Neutrophil (primary cell): Measurements from ENCODE around the gene SPAG9.

Source experiments
- H3K27ac ChIP-seq: fragments of 200-600 bp; sonication (generic); 2 replicates; pipeline ENCODE4 v1.5.1; 2016; ENCODE audit warnings: mild to moderate bottlenecking, moderate library complexity
- H3K27me3 ChIP-seq: fragments of 200-600 bp; sonication (generic); 2 replicates; pipeline ENCODE4 v1.6.0; 2016; ENCODE audit warnings: mild to moderate bottlenecking
- H3K36me3 ChIP-seq: fragments of 200-600 bp; sonication (generic); 2 replicates; pipeline ENCODE4 v1.5.1; 2017
- H3K4me1 ChIP-seq, 2 experiments: fragments of 200-600 bp in 1 of 2; sonication (generic) in 1 of 2; 1 replicate in 1 of 2; 2 replicates in 1 of 2; pipeline versions ENCODE4 v1.5.1 to v1.6.1; 2013 to 2016; ENCODE audit warnings: low read depth in 1 of 2, low read length in 1 of 2, mild to moderate bottlenecking in 1 of 2, moderate library complexity in 1 of 2; ENCODE audit not compliant: control insufficient read depth in 1 of 2, insufficient read depth in 1 of 2
- H3K4me3 ChIP-seq, 2 experiments: fragments of 200-600 bp in 1 of 2; sonication (generic) in 1 of 2; 1 replicate in 1 of 2; 2 replicates in 1 of 2; pipeline ENCODE4 v1.5.1; 2013 to 2016; ENCODE audit warnings: low read depth in 1 of 2, low read length in 1 of 2, mild to moderate bottlenecking in 1 of 2, moderate library complexity in 1 of 2
- H3K9me3 ChIP-seq: fragments of 200-600 bp; sonication (generic); 2 replicates; pipeline ENCODE4 v1.5.1; 2016
- TF ChIP-seq, protein P1 (sequence below): fragments of 200-600 bp; sonication (generic); IDR thresholded peaks from 2 replicates; pipeline ENCODE4 v1.5.1; 2016; ENCODE audit warnings: antibody characterized with exemption

SPAG9 gene

DNA sequence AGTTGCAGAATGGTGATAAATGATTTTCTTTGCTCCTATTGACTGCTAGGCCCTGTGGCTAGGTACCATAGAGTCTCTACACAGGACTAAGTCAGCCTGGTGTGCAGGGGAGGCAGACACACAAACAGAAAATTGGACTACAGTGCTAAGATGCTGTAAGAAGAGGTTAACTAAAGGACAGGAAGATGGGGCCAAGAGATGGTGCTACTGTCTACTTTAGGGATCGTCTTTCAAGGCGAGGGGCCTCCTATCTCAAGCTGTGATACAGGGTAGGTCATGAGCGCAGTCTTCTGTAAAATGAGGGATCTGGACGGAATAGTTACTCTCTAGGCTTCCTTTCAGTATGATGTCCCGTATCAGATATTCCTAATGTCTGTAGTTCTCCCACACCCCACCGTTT is 33.5 kb upstream of the SPAG9 start:
- Histone ChIP-seq H3K9me3 (no peaks in the 10 kb centered on the region), H3K27me3 (no peaks in the 10 kb centered on the region), H3K4me3 (peak overlapping the region; percentile 73 to 77), H3K36me3 (no peaks in the 10 kb centered on the region), H3K27ac (peak overlapping the region; percentile 77), H3K4me1 (peaks cover 20% of the 10 kb centered on the region in 2 experiments)
- TF ChIP-seq, protein P1, sequence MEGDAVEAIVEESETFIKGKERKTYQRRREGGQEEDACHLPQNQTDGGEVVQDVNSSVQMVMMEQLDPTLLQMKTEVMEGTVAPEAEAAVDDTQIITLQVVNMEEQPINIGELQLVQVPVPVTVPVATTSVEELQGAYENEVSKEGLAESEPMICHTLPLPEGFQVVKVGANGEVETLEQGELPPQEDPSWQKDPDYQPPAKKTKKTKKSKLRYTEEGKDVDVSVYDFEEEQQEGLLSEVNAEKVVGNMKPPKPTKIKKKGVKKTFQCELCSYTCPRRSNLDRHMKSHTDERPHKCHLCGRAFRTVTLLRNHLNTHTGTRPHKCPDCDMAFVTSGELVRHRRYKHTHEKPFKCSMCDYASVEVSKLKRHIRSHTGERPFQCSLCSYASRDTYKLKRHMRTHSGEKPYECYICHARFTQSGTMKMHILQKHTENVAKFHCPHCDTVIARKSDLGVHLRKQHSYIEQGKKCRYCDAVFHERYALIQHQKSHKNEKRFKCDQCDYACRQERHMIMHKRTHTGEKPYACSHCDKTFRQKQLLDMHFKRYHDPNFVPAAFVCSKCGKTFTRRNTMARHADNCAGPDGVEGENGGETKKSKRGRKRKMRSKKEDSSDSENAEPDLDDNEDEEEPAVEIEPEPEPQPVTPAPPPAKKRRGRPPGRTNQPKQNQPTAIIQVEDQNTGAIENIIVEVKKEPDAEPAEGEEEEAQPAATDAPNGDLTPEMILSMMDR, result no peak

DNA sequence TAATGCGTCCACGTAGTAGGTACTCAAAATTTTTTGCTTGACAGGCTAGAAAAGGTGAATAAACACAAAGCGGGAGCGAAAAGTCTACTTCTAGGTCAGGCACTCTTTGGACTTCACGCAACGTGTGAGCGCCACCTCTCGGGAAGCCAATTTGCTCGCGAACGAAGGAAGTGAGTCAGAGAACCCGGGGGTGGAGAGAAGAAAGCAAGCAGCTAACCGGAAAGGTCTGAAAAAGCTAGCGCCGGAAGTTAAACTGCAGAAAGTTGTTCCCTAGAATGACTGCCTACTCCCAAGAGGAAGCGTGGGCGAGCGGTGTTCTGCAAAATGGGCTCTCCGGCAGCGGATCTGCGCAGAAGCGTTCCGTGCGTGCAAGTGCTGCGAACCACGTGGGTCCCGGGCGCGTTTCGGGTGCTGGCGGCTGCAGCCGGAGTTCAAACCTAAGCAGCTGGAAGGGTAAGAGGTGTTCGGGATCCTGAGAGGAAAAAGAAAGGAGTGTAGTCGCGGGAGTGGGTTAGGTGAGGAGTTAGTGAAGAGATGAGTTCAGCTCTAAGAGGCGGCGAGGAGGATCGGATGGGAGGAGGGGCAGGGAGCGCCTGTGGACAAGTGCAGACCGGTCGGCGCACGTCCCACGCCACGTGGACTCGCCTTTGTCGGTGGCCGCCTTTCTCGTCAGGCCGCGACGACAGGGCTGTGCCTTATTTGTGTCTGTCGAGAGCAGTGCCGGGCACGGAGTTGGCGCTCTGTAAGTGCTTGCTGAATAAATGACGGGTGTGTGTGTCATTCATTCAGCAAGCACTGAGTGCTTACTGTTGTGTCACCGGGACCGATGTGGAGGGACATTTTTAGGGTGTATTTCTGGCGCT is 32.8 kb upstream of the SPAG9 start, which contains the start of gene NME1:
Gene NME1, plus strand, starts transcription at position 350 of the 863 bp plus-strand sequence. CDS start 2,096 bp downstream, outside the sequence.
- peak within 1 kb of the TSS; percentile 77 for H3K27ac ChIP-seq
- H3K4me3 ChIP-seq, result peak within 1 kb of the TSS; percentile 73 to 77
- TF ChIP-seq, protein P1, result peak; percentile 95
- H3K36me3 ChIP-seq, result no peaks in the 10 kb centered on the region
- no peaks in the 10 kb centered on the region for H3K9me3 ChIP-seq
- H3K27me3 ChIP-seq, result no peaks in the 10 kb centered on the region
- peaks cover 20% of the 10 kb centered on the region in 2 experiments for H3K4me1 ChIP-seq

DNA sequence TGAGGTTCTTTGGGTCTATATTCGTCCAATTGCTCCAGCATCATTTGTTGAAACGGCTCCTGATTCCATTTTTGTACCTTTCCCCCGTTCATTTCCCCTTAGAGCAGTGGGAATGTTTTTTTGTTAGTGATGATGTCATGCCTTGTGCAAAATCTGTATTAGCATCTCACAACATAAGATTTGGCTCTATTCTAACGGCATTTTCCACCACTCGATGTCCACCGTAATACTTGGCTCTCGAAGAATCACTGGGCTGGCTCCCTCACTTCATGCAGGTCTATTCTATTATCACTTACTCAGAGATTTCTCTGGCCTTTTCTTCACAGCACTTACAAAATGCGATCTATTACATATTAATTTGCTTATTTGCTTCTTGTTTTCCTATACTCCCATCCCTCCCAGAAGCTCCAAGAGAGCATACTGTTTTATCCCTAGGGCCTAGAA is 32.1 kb upstream of the SPAG9 start:
- Histone ChIP-seq H3K4me1 (peaks cover 20% of the 10 kb centered on the region in 2 experiments), H3K36me3 (no peaks in the 10 kb centered on the region), H3K27ac (peak overlapping the region; percentile 77), H3K4me3 (peak overlapping the region; percentile 73 to 77), H3K9me3 (no peaks in the 10 kb centered on the region), H3K27me3 (no peaks in the 10 kb centered on the region)
- TF ChIP-seq, protein P1, result no peak

GRCh38 chr17:51150932-51151331 is 30.3 kb upstream of the SPAG9 start:
- no peak overlapping the region for H3K4me3 ChIP-seq
- H3K27ac ChIP-seq, result no peak overlapping the region
- TF ChIP-seq, protein P1, result no peak
- H3K27me3 ChIP-seq, result no peaks in the 10 kb centered on the region
- H3K9me3 ChIP-seq, result no peaks in the 10 kb centered on the region
- peaks cover 20% of the 10 kb centered on the region in 2 experiments for H3K4me1 ChIP-seq
- H3K36me3 ChIP-seq, result no peaks in the 10 kb centered on the region

- Histone ChIP-seq H3K27me3 (no peaks in the 10 kb centered on the region), H3K4me1 (peaks cover 14 to 16% of the 10 kb centered on the region in 2 experiments), H3K36me3 (no peaks in the 10 kb centered on the region), H3K27ac (no peak overlapping the region), H3K9me3 (no peaks in the 10 kb centered on the region), H3K4me3 (no peak overlapping the region)
- TF ChIP-seq, protein P1, result no peak
Observed at GRCh38 chr17:51149163-51149562, 28.5 kb upstream of the SPAG9 start.
